Left colon (tissue), 2 donors: ENCODE results near the gene XG. TPM values are rescaled to one million over a fixed set of nuclear protein-coding genes. Genes with fewer than 3 reads are reported as not detected.
"Not testable (repeated sequence)": the region's sequence is repeated elsewhere in the genome, so short reads cannot be mapped to it uniquely, and the experiment has no call there.

Experiments
- ATAC-seq: fragments of 200-7000 bp; cut with Tn5 transposase; one replicate; pipeline ENCODE4 v1.9.1; 2020; ENCODE audit warnings: mild to moderate bottlenecking, moderate library complexity
- DNase-seq, 2 donors: peaks; one replicate each; pipeline ENCODE4 v3.0.0-alpha.2; 2020
- intact Hi-C, 2 donors: fragments of 100-400 bp; cut with DNase I in 1 of 2; cut with micrococcal nuclease in 1 of 2; formaldehyde crosslinking; loops; one replicate each; pipeline versions ENCODE4 v1.11.2 to v1.14.0; 2022; cut with DNase I, micrococcal nuclease
- total RNA-seq, 2 donors: library from RNA; stranded (reverse); fragmentation: NEBNext Ultra II Directional; extraction: Animal tissue kit (Norgen Biotek cat#: 25700); gene quantifications; one replicate each; pipeline ENCODE4 v1.2.1, GENCODE V29; 2021
- donor health status: DM: no; HTN: no; CAD: no.
- donor health status: DM: yes; HTN: yes; CAD: no.

Gene XG
- total RNA-seq, 2 donors from 2014 or later, result 0.11 TPM; not detected in 1

- intact Hi-C loops, DNase-seq, ATAC-seq: not testable (repeated sequence)
Measured at GRCh38 chrX:2727264-2727663, 24.6 kb upstream of the XG start.

- ATAC-seq (no peak), DNase-seq (no peak)
- intact Hi-C loops, result no loop called here
Measured at GRCh38 chrX:2732076-2732475, 19.8 kb upstream of the XG start.

GRCh38 chrX:2732649-2733048, 19.2 kb upstream of the XG start:
- intact Hi-C loops, result no loop called here
- DNase-seq, result no peak
- no peak for ATAC-seq

- ATAC-seq (no peak), DNase-seq (no peak)
- intact Hi-C loops, result no loop called here
Measured at GRCh38 chrX:2733286-2733685, 18.6 kb upstream of the XG start.

- DNase-seq (no peak), ATAC-seq (no peak)
- intact Hi-C loops, result no loop called here
Measured at GRCh38 chrX:2735270-2735669, 16.6 kb upstream of the XG start.

GRCh38 chrX:2740672-2741071, 11.2 kb upstream of the XG start:
- intact Hi-C loops, result no loop called here
- DNase-seq (no peak), ATAC-seq (no peak)

GRCh38 chrX:2741386-2741785, 10.5 kb upstream of the XG start:
- ATAC-seq, result no peak
- intact Hi-C loops, result no loop called here
- DNase-seq, result no peak

GRCh38 chrX:2746250-2746649, 5.6 kb upstream of the XG start:
- DNase-seq, intact Hi-C loops, ATAC-seq: not testable (repeated sequence)

GRCh38 chrX:2748171-2748814, 3.5 kb upstream of the XG start:
- ATAC-seq (no peak), DNase-seq (no peak)
- intact Hi-C loops, result no loop called here

- ATAC-seq, result no peak
- intact Hi-C loops, result no loop called here
- DNase-seq, result no peak
Measured at GRCh38 chrX:2748815-2749188, 3.0 kb upstream of the XG start.

GRCh38 chrX:2751291-2751690, 549 bp upstream of the XG start:
- intact Hi-C loops, result no loop called here
- ATAC-seq, result no peak

GRCh38 chrX:2752441-2752840, 601 bp downstream of the XG start:
- ATAC-seq, intact Hi-C loops, DNase-seq: not testable (repeated sequence)

More at GRCh38 chrX:2751291-2751690, 549 bp upstream of the XG start:
- no peak for DNase-seq

- ATAC-seq, intact Hi-C loops, DNase-seq: not testable (repeated sequence)
Measured at GRCh38 chrX:2755163-2755715, 3.4 kb downstream of the XG start.

GRCh38 chrX:2756548-2756947, 4.7 kb downstream of the XG start:
- no peak for DNase-seq
- intact Hi-C loops, result no loop called here
- ATAC-seq, result no peak

GRCh38 chrX:2761246-2761645, 9.4 kb downstream of the XG start:
- ATAC-seq, result no peak
- no peak for DNase-seq
- intact Hi-C loops, result no loop called here

- DNase-seq, ATAC-seq, intact Hi-C loops: not testable (repeated sequence)
Measured at GRCh38 chrX:2762671-2763070, 10.8 kb downstream of the XG start.

GRCh38 chrX:2764766-2765548, 13.1 kb downstream of the XG start:
- intact Hi-C loops, ATAC-seq, DNase-seq: not testable (repeated sequence)

- ATAC-seq (no peak), DNase-seq (no peak)
- intact Hi-C loops, result no loop called here
Measured at GRCh38 chrX:2765549-2765830, 13.7 kb downstream of the XG start.

GRCh38 chrX:2766906-2767305, 15.1 kb downstream of the XG start:
- ATAC-seq (no peak), DNase-seq (no peak)
- intact Hi-C loops, result no loop called here
